HepG2 (cell line): Measurements from ENCODE around the gene SAP25. TPM values are rescaled to one million over a fixed set of nuclear protein-coding genes. Genes with fewer than 3 reads are reported as not detected.

Experiments
- ARID5B ChIP-seq: IDR thresholded peaks from 2 replicates; pipeline ENCODE4 v1.4.0; 2020; ENCODE audit warnings: mild to moderate bottlenecking, missing genetic modification reagents
- CREB1 ChIP-seq, 2 experiments: fragments of 450-650 bp in 1 of 2; IDR thresholded peaks; 2 replicates each; pipeline ENCODE4 v1.6.1; 2016 to 2017; ENCODE audit warnings: control low read depth in 1 of 2, mild to moderate bottlenecking in 1 of 2, missing compliant biosample characterization in 1 of 2, missing genetic modification characterization in 1 of 2
- DNMT3B ChIP-seq: conservative IDR thresholded peaks from 2 replicates; pipeline ENCODE4 v1.6.1; 2016; ENCODE audit warnings: missing biosample characterization, control low read depth
- GFI1 ChIP-seq: sonication (generic); formaldehyde crosslinking; IDR thresholded peaks from 2 replicates; pipeline ENCODE4 v1.5.0; 2020; ENCODE audit warnings: missing genetic modification reagents, mild to moderate bottlenecking, borderline replicate concordance
- HNRNPK ChIP-seq: fragments of 200-400 bp; formaldehyde crosslinking; IDR thresholded peaks from 2 replicates; pipeline ENCODE4 v1.6.1; 2018; ENCODE audit warnings: low read length, low read depth, moderate library complexity, mild to moderate bottlenecking; ENCODE audit not compliant: poor library complexity, severe bottlenecking
- IRX3 ChIP-seq: sonication (generic); formaldehyde crosslinking; IDR thresholded peaks from 2 replicates; pipeline ENCODE4 v1.8.1; 2023; ENCODE audit warnings: mild to moderate bottlenecking, low read depth, missing genetic modification reagents, borderline replicate concordance
- MEF2D ChIP-seq: sonication (generic); formaldehyde crosslinking; IDR thresholded peaks from 2 replicates; pipeline ENCODE4 v1.5.1; 2020; ENCODE audit warnings: mild to moderate bottlenecking, missing genetic modification reagents
- NFRKB ChIP-seq: fragments of 450-650 bp; IDR thresholded peaks from 2 replicates; pipeline ENCODE4 v1.6.1; 2017
- PAF1 ChIP-seq: IDR thresholded peaks from 2 replicates; pipeline ENCODE4 v1.6.1; 2016; ENCODE audit warnings: missing genetic modification reagents, missing compliant biosample characterization
- PATZ1 ChIP-seq: sonication (generic); formaldehyde crosslinking; IDR thresholded peaks from 2 replicates; pipeline ENCODE4 v1.4.0; 2020; ENCODE audit warnings: missing genetic modification reagents
- RXRA ChIP-seq: sonication (generic); formaldehyde crosslinking; IDR thresholded peaks from 2 replicates; pipeline ENCODE4 v1.5.1; 2020; ENCODE audit warnings: missing genetic modification reagents
- SIX4 ChIP-seq: sonication (generic); formaldehyde crosslinking; IDR thresholded peaks from 2 replicates; pipeline ENCODE4 v1.4.0; 2020; ENCODE audit warnings: missing genetic modification reagents
- YEATS4 ChIP-seq: sonication (generic); formaldehyde crosslinking; IDR thresholded peaks from 2 replicates; pipeline ENCODE4 v1.4.0; 2020; ENCODE audit warnings: missing genetic modification reagents, borderline replicate concordance
- ZNF282 ChIP-seq: fragments of 450-650 bp; IDR thresholded peaks from 2 replicates; pipeline ENCODE4 v1.6.1; 2018; ENCODE audit not compliant: partially characterized antibody
- ZNF337 ChIP-seq: sonication (generic); formaldehyde crosslinking; IDR thresholded peaks from 2 replicates; pipeline ENCODE4 v1.5.1; 2020; ENCODE audit warnings: missing genetic modification reagents, low read depth, mild to moderate bottlenecking, borderline replicate concordance
- ZNF354B ChIP-seq: sonication (generic); formaldehyde crosslinking; IDR thresholded peaks from 2 replicates; pipeline ENCODE4 v1.8.0; 2022; ENCODE audit warnings: mild to moderate bottlenecking, missing genetic modification reagents
- ZNF432 ChIP-seq: sonication (generic); formaldehyde crosslinking; IDR thresholded peaks from 2 replicates; pipeline ENCODE4 v1.5.0; 2020; ENCODE audit warnings: missing genetic modification reagents, mild to moderate bottlenecking, borderline replicate concordance
- ZNF451 ChIP-seq: sonication (generic); formaldehyde crosslinking; IDR thresholded peaks from 2 replicates; pipeline ENCODE4 v1.5.0; 2020; ENCODE audit warnings: mild to moderate bottlenecking, missing genetic modification reagents
- ZNF546 ChIP-seq: sonication (generic); formaldehyde crosslinking; conservative IDR thresholded peaks from 2 replicates; pipeline ENCODE4 v1.8.1; 2023; ENCODE audit warnings: mild to moderate bottlenecking, missing genetic modification reagents
- ZNF670 ChIP-seq: sonication (generic); formaldehyde crosslinking; IDR thresholded peaks from 2 replicates; pipeline ENCODE4 v1.8.0; 2022; ENCODE audit warnings: mild to moderate bottlenecking, missing genetic modification reagents, borderline replicate concordance
- ZNF747 ChIP-seq: sonication (generic); formaldehyde crosslinking; IDR thresholded peaks from 2 replicates; pipeline ENCODE4 v1.8.1; 2023; ENCODE audit warnings: missing genetic modification reagents, mild to moderate bottlenecking, borderline replicate concordance
- ZNF883 ChIP-seq: sonication (generic); formaldehyde crosslinking; IDR thresholded peaks from 2 replicates; pipeline ENCODE4 v1.5.1; 2020; ENCODE audit warnings: mild to moderate bottlenecking, missing genetic modification reagents; ENCODE audit errors: not compliant biosample characterization
- ZSCAN22 ChIP-seq: sonication (generic); formaldehyde crosslinking; IDR thresholded peaks from 2 replicates; pipeline ENCODE4 v1.4.0; 2020; ENCODE audit warnings: mild to moderate bottlenecking, missing genetic modification reagents
- polyA plus RNA-seq, 8 experiments: library from polyadenylated mRNA; depleted of rRNA in 3 of 8; stranded (reverse) in 7 of 8; unstranded in 1 of 8; fragments of >200 nt; fragmentation: Illumina TruSeq in 4 of 8; extraction: Trizol in 4 of 8; gene quantifications; 2 replicates each; pipeline versions ENCODE4 v1.2.1 to v1.2.3, GENCODE V29; 2011 to 2016; ENCODE audit warnings: low read depth in 4 of 8, missing spikeins in 1 of 8, mixed read lengths in 1 of 8; ENCODE audit not compliant: insufficient read depth in 1 of 8
- total RNA-seq, 5 experiments: library from RNA; depleted of rRNA; stranded (reverse); fragments of >200 nt; fragmentation: Illumina TruSeq; extraction: Trizol; gene quantifications; 2 replicates each; pipeline ENCODE4 v1.2.3, GENCODE V29; 2016; ENCODE audit warnings: low read depth in 1 of 5
- TF ChIP-seq, protein P1 (sequence below): sonication (generic); formaldehyde crosslinking; conservative IDR thresholded peaks from 2 replicates; pipeline ENCODE4 v1.8.1; 2023; ENCODE audit warnings: missing genetic modification reagents

SAP25 gene
- total and polyA plus RNA-seq, 2 of the 13 experiments (the other 11 are each of a cell fraction or from before 2014, with no cell fraction given): 0.15 to 0.20 TPM

GRCh38 chr7:100540073-100540723 lies 33.5 kb downstream of the SAP25 start (continued):
- TF ChIP-seq ARID5B: peak; percentile 70
- 0 out of 2 replicates have a peak, but pooled peaks have one; percentile 14 for TF ChIP-seq ZNF670 (CRISPR knock-in tag)
- no peak for TF ChIP-seq ZNF747 (CRISPR knock-in tag)
- TF ChIP-seq ZNF883 (CRISPR knock-in tag): no peak
- no peak for TF ChIP-seq NFRKB
- no peak for TF ChIP-seq ZNF432 (CRISPR knock-in tag)
- TF ChIP-seq ZNF354B (CRISPR knock-in tag): 0 out of 2 replicates have a peak, but pooled peaks have one; percentile 53
- no peak for TF ChIP-seq ZNF451 (CRISPR knock-in tag)
- TF ChIP-seq ZSCAN22 (CRISPR knock-in tag): no peak
- no peak for TF ChIP-seq ZNF546 (CRISPR knock-in tag)
- 0 out of 2 replicates have a peak, but pooled peaks have one; percentile 21 for TF ChIP-seq DNMT3B (CRISPR knock-in tag)
- TF ChIP-seq YEATS4 (CRISPR knock-in tag): 0 out of 2 replicates have a peak, but pooled peaks have one; percentile 26
- TF ChIP-seq GFI1 (CRISPR knock-in tag): no peak
- TF ChIP-seq RXRA: no peak
- TF ChIP-seq, protein P1, sequence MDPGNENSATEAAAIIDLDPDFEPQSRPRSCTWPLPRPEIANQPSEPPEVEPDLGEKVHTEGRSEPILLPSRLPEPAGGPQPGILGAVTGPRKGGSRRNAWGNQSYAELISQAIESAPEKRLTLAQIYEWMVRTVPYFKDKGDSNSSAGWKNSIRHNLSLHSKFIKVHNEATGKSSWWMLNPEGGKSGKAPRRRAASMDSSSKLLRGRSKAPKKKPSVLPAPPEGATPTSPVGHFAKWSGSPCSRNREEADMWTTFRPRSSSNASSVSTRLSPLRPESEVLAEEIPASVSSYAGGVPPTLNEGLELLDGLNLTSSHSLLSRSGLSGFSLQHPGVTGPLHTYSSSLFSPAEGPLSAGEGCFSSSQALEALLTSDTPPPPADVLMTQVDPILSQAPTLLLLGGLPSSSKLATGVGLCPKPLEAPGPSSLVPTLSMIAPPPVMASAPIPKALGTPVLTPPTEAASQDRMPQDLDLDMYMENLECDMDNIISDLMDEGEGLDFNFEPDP (CRISPR knock-in tag): no peak
- peak; percentile 97 for TF ChIP-seq MEF2D (CRISPR knock-in tag)
- no peak for TF ChIP-seq IRX3 (CRISPR knock-in tag)
- TF ChIP-seq SIX4 (CRISPR knock-in tag): peak; percentile 96
- no peak for TF ChIP-seq CREB1 (IDR thresholded peaks at IDR 0.05)
- no peak for TF ChIP-seq CREB1 (CRISPR knock-in tag; IDR thresholded peaks at IDR 0.05)
- TF ChIP-seq PATZ1 (CRISPR knock-in tag): no peak
- no peak for TF ChIP-seq HNRNPK
- no peak for TF ChIP-seq PAF1 (CRISPR knock-in tag)
- TF ChIP-seq ZNF282: no peak
- no peak for TF ChIP-seq ZNF337 (CRISPR knock-in tag)
